DND-41 (cell line): ENCODE measurements around the gene KCNQ5.

ENCODE experiments used
- ATAC-seq: fragments of 200-7000 bp; cut with Tn5 transposase; 3 replicates; pipeline ENCODE4 v1.9.1; 2021; ENCODE audit warnings: low read depth; ENCODE audit not compliant: insufficient read depth
- DNase-seq: peaks from one replicate; pipeline ENCODE4 v3.0.0-alpha.2; 2020
- H2AFZ ChIP-seq: 2 replicates; pipeline ENCODE4 v1.6.0; 2012; ENCODE audit warnings: low read depth, low read length
- H3K27ac ChIP-seq: 2 replicates; pipeline ENCODE4 v1.5.1; 2012; ENCODE audit warnings: low read length, inconsistent platforms
- H3K27me3 ChIP-seq: fragments of 200-600 bp; sonication (generic); 2 replicates; pipeline ENCODE4 v1.6.0; 2012; ENCODE audit warnings: low read length, mild to moderate bottlenecking, inconsistent platforms; ENCODE audit not compliant: insufficient read depth, poor library complexity
- H3K36me3 ChIP-seq: 2 replicates; pipeline ENCODE4 v1.5.1; 2012; ENCODE audit warnings: low read length, inconsistent platforms; ENCODE audit not compliant: insufficient read depth
- H3K4me1 ChIP-seq: 2 replicates; pipeline ENCODE4 v1.5.1; 2012; ENCODE audit warnings: mild to moderate bottlenecking, low read length; ENCODE audit not compliant: insufficient read depth
- H3K4me2 ChIP-seq: 2 replicates; pipeline ENCODE4 v1.6.0; 2012; ENCODE audit warnings: mild to moderate bottlenecking, moderate library complexity, low read length, inconsistent platforms; ENCODE audit not compliant: insufficient read depth
- H3K4me3 ChIP-seq, 2 experiments: fragments of 200-600 bp in 1 of 2; shearing (Covaris generic) in 1 of 2; 2 replicates each; pipeline ENCODE4 v1.5.1; 2012 to 2016; ENCODE audit warnings: inconsistent platforms in 2 of 2, low read length in 2 of 2, mild to moderate bottlenecking in 2 of 2, low read depth in 1 of 2, moderate library complexity in 1 of 2
- H3K79me2 ChIP-seq: 2 replicates; pipeline ENCODE4 v1.6.0; 2012; ENCODE audit warnings: low read length, inconsistent platforms; ENCODE audit not compliant: insufficient read depth
- H3K9ac ChIP-seq: 2 replicates; pipeline ENCODE4 v1.6.0; 2012; ENCODE audit warnings: low read depth, mild to moderate bottlenecking, inconsistent platforms, low read length, moderate library complexity
- H3K9me3 ChIP-seq: 2 replicates; pipeline ENCODE4 v1.5.1; 2012; ENCODE audit warnings: low read length, moderate library complexity, mild to moderate bottlenecking, inconsistent platforms; ENCODE audit not compliant: insufficient read depth, severe bottlenecking
- H4K20me1 ChIP-seq: 2 replicates; pipeline ENCODE4 v1.6.0; 2012; ENCODE audit warnings: low read length; ENCODE audit not compliant: insufficient read depth
- EZH2 ChIP-seq: IDR thresholded peaks from 3 replicates; pipeline ENCODE4 v1.6.1; 2012; ENCODE audit warnings: borderline replicate concordance, low read depth, mild to moderate bottlenecking, moderate library complexity, low read length, inconsistent platforms; ENCODE audit not compliant: severe bottlenecking
- TF ChIP-seq, protein P1 (sequence below): IDR thresholded peaks from 2 replicates; pipeline ENCODE4 v1.5.1; 2012; ENCODE audit warnings: borderline replicate concordance, low read length, moderate library complexity, mild to moderate bottlenecking; ENCODE audit not compliant: poor library complexity, severe bottlenecking; ENCODE audit errors: extremely low read depth

The KCNQ5 gene

DNA sequence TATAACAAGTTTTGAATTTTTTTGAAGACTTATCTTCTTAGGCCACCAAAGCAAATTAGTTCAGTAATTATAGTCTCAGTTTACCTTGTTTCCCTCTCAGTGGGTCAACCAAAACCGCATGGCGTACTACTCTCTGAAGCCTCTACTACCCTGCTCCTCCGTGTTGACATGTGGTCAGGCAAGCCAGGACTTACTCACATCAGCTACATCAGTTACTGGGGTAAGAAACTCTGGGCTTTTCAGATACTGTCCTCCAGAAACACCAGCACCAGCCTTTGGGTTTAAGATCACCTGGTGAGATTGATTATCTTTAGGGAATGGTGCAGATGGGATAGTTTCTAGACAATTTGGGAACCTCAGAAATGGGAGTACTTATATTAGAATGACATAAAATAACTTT, 55.1 kb downstream of the KCNQ5 start:
- Histone ChIP-seq H3K9me3 (no peaks in the 10 kb centered on the region), H3K4me2 (no peak overlapping the region), H3K4me3 (no peak overlapping the region), H3K9ac (no peak overlapping the region), H3K27ac (no peak overlapping the region), H3K27me3 (no peaks in the 10 kb centered on the region), H2AFZ (no peak overlapping the region), H3K4me1 (no peaks in the 10 kb centered on the region), H3K79me2 (peaks cover 3% of the 10 kb centered on the region; the same call in 1 of the 2 replicates), H4K20me1 (peaks cover 4% of the 10 kb centered on the region; the same call in 1 of the 2 replicates), H3K36me3 (no peaks in the 10 kb centered on the region)
- no peak for DNase-seq
- TF ChIP-seq, protein P1, sequence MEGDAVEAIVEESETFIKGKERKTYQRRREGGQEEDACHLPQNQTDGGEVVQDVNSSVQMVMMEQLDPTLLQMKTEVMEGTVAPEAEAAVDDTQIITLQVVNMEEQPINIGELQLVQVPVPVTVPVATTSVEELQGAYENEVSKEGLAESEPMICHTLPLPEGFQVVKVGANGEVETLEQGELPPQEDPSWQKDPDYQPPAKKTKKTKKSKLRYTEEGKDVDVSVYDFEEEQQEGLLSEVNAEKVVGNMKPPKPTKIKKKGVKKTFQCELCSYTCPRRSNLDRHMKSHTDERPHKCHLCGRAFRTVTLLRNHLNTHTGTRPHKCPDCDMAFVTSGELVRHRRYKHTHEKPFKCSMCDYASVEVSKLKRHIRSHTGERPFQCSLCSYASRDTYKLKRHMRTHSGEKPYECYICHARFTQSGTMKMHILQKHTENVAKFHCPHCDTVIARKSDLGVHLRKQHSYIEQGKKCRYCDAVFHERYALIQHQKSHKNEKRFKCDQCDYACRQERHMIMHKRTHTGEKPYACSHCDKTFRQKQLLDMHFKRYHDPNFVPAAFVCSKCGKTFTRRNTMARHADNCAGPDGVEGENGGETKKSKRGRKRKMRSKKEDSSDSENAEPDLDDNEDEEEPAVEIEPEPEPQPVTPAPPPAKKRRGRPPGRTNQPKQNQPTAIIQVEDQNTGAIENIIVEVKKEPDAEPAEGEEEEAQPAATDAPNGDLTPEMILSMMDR, result no peak
- no peak for TF ChIP-seq EZH2
- ATAC-seq, result no peak

GRCh38 chr6:72677740-72678139, 55.9 kb downstream of the KCNQ5 start:
- no peak overlapping the region for H3K9ac ChIP-seq
- H3K4me1 ChIP-seq, result no peaks in the 10 kb centered on the region
- H3K36me3 ChIP-seq, result no peaks in the 10 kb centered on the region
- H3K27ac ChIP-seq, result no peak overlapping the region
- no peak overlapping the region for H3K4me3 ChIP-seq
- H3K4me2 ChIP-seq, result no peak overlapping the region
- H3K79me2 ChIP-seq, result peaks cover 3% of the 10 kb centered on the region; the same call in 1 of the 2 replicates
- H4K20me1 ChIP-seq, result peaks cover 4% of the 10 kb centered on the region; the same call in 1 of the 2 replicates
- DNase-seq (no peak), ATAC-seq (no peak)
- no peak for TF ChIP-seq EZH2
- TF ChIP-seq, protein P1, result no peak
- no peaks in the 10 kb centered on the region for H3K9me3 ChIP-seq
- H2AFZ ChIP-seq, result no peak overlapping the region
- no peaks in the 10 kb centered on the region for H3K27me3 ChIP-seq

- H3K9me3 ChIP-seq, result no peaks in the 10 kb centered on the region
- TF ChIP-seq EZH2, result no peak
- TF ChIP-seq, protein P1, result no peak
- no peaks in the 10 kb centered on the region for H3K4me1 ChIP-seq
- H4K20me1 ChIP-seq, result no peaks in the 10 kb centered on the region; the same call in 1 of the 2 replicates
- H3K9ac ChIP-seq, result no peak overlapping the region
- no peak for ATAC-seq
- no peak overlapping the region for H3K4me2 ChIP-seq
- no peaks in the 10 kb centered on the region for H3K27me3 ChIP-seq
- H3K27ac ChIP-seq, result no peak overlapping the region
- no peak for DNase-seq
- H2AFZ ChIP-seq, result no peak overlapping the region
- H3K36me3 ChIP-seq, result peaks cover 3% of the 10 kb centered on the region; the same call in 1 of the 2 replicates
- H3K79me2 ChIP-seq, result no peaks in the 10 kb centered on the region
- H3K4me3 ChIP-seq, result no peak overlapping the region
Observed at GRCh38 chr6:72683797-72684196, 61.9 kb downstream of the KCNQ5 start.

GRCh38 chr6:72689107-72689954, 67.5 kb downstream of the KCNQ5 start:
- Histone ChIP-seq H3K9ac (no peak overlapping the region), H3K27me3 (no peaks in the 10 kb centered on the region), H3K36me3 (peaks cover 3% of the 10 kb centered on the region; the same call in 1 of the 2 replicates), H3K9me3 (no peaks in the 10 kb centered on the region), H3K27ac (no peak overlapping the region), H3K4me2 (no peak overlapping the region), H3K4me1 (no peaks in the 10 kb centered on the region), H4K20me1 (no peaks in the 10 kb centered on the region), H2AFZ (no peak overlapping the region), H3K79me2 (no peaks in the 10 kb centered on the region), H3K4me3 (no peak overlapping the region)
- DNase-seq, result no peak
- TF ChIP-seq EZH2, result no peak
- TF ChIP-seq, protein P1, result no peak
- ATAC-seq, result no peak
